Erythroblast (primary cell): Measurements from ENCODE around the gene SMCHD1.

Experiments used
- GATA1 ChIP-seq: IDR thresholded peaks from 2 replicates; pipeline ENCODE4 v1.6.1; 2011; ENCODE audit warnings: low read depth, mild to moderate bottlenecking, control low read depth, low read length, moderate library complexity
- POLR2A ChIP-seq: IDR thresholded peaks from 2 replicates; pipeline ENCODE4 v1.6.1; 2011; ENCODE audit warnings: mild to moderate bottlenecking, low read length

GRCh38 chr18:2792395-2792794 lies 136.9 kb downstream of the SMCHD1 start:
- TF ChIP-seq POLR2A (no peak), GATA1 (no peak)
